Body of pancreas (tissue), 4 donors: ENCODE data around the gene TOMM70. TPM values are rescaled to one million over a fixed set of nuclear protein-coding genes. Genes with fewer than 3 reads are reported as not detected.

ENCODE experiments used
- ATAC-seq: fragments of 150-250 bp; one replicate; pipeline ENCODE4 v1.9.1; 2016
- DNase-seq, 4 donors: peaks; one replicate each; pipeline ENCODE4 v3.0.0-alpha.2; 2019
- H3K27ac ChIP-seq, 4 donors: fragments of 200-600 bp; sonication (generic); 1 replicate in 3 of 4; 2 replicates in 1 of 4; pipeline versions ENCODE4 v1.5.1 to v1.6.1; 2016 to 2019; ENCODE audit warnings: mild to moderate bottlenecking in 1 of 4, mixed read lengths in 1 of 4, moderate library complexity in 1 of 4
- H3K27me3 ChIP-seq, 2 donors: fragments of 200-600 bp; sonication (generic); one replicate each; pipeline ENCODE4 v1.6.0; 2016; ENCODE audit warnings: mild to moderate bottlenecking in 1 of 2
- H3K36me3 ChIP-seq, 2 donors: fragments of 200-600 bp; sonication (generic); replicated peaks in 1 of 2; 2 replicates each; pipeline ENCODE4 v1.5.1; 2016; ENCODE audit warnings: low read depth in 2 of 2; ENCODE audit not compliant: insufficient read depth in 1 of 2
- H3K4me1 ChIP-seq: fragments of 200-600 bp; sonication (generic); one replicate; pipeline ENCODE4 v1.6.0; 2016
- H3K4me3 ChIP-seq, 2 donors: fragments of 200-600 bp; sonication (generic); 1 replicate in 1 of 2; 2 replicates in 1 of 2; pipeline ENCODE4 v1.5.1; 2016 to 2019
- H3K9me3 ChIP-seq, 3 donors: fragments of 200-600 bp; sonication (generic); 1 replicate in 2 of 3; 2 replicates in 1 of 3; pipeline ENCODE4 v1.5.1; 2016
- POLR2A ChIP-seq, 3 donors: fragments of 450-650 bp; IDR thresholded peaks; one replicate each; pipeline ENCODE4 v1.6.1; 2016; ENCODE audit warnings: antibody characterized with exemption in 3 of 3, mild to moderate bottlenecking in 2 of 3
- WGBS, 2 donors: methylation state at CpG; one replicate each; pipeline ENCODE4 v1.1.5; 2017; 5-methylcytosine and 5-hydroxymethylcytosine counted together
- intact Hi-C: fragments of 100-400 bp; cut with DNase I; formaldehyde crosslinking; loops from one replicate; pipeline ENCODE4 v1.15.1; 2023
- total RNA-seq, 2 donors: library from RNA; depleted of rRNA; stranded (reverse); fragments of >200 nt; gene quantifications; one replicate each; pipeline ENCODE4 v1.1.0, GENCODE V29; 2016
- TF ChIP-seq, protein P1 (sequence below), 7 experiments: fragments of 450-650 bp in 4 of 7; fragments of 200-600 bp in 3 of 7; sonication (generic) in 3 of 7; IDR thresholded peaks; one replicate each; pipeline ENCODE4 v1.5.1; 2016 to 2019; ENCODE audit warnings: antibody characterized with exemption in 7 of 7

Gene TOMM70
- total RNA-seq, 2 donors from 2014 or later, result 17.1 to 25.9 TPM

DNA sequence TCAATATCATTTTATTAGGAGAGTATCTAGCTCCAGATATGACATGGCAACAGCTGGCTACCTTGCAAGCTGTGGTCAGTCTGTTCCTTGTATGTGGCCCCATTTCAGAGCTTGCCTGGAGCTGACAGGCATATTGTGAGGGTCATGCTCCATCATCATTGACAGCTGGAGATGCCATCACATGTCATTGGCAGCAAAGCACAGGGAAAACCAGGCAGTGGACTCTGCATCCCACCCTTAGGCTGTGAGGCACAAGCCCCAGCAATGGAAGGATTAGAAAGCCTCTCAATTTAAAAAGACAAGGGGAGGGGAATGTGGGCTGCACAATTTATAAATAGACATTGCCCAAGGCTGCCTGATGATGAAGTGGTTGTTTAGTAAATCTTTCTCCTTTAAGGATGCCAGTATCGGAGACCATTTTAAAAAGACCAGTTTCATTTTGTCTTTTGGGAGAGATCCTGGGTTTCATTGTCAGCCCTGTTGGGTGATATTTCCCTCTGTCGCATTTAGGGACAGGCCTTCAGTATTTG, 28.4 kb upstream of the TOMM70 start:
- DNase-seq (no peak), ATAC-seq (no peak)
- H3K36me3 ChIP-seq, result no peaks in the 10 kb centered on the region
- 89 to 90% methylated on average over 2 of the region's 2 CpGs for WGBS, 2 donors
- intact Hi-C loops, result no loop called here
- no peaks in the 10 kb centered on the region for H3K9me3 ChIP-seq
- TF ChIP-seq, protein P1, sequence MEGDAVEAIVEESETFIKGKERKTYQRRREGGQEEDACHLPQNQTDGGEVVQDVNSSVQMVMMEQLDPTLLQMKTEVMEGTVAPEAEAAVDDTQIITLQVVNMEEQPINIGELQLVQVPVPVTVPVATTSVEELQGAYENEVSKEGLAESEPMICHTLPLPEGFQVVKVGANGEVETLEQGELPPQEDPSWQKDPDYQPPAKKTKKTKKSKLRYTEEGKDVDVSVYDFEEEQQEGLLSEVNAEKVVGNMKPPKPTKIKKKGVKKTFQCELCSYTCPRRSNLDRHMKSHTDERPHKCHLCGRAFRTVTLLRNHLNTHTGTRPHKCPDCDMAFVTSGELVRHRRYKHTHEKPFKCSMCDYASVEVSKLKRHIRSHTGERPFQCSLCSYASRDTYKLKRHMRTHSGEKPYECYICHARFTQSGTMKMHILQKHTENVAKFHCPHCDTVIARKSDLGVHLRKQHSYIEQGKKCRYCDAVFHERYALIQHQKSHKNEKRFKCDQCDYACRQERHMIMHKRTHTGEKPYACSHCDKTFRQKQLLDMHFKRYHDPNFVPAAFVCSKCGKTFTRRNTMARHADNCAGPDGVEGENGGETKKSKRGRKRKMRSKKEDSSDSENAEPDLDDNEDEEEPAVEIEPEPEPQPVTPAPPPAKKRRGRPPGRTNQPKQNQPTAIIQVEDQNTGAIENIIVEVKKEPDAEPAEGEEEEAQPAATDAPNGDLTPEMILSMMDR (IDR thresholded peaks at IDR 0.05), result no peak
- no peak for TF ChIP-seq POLR2A (IDR thresholded peaks at IDR 0.05)
- H3K4me3 ChIP-seq, result no peak overlapping the region
- no peaks in the 10 kb centered on the region for H3K27me3 ChIP-seq
- H3K4me1 ChIP-seq, result peaks cover 25% of the 10 kb centered on the region
- no peak overlapping the region for H3K27ac ChIP-seq

DNA sequence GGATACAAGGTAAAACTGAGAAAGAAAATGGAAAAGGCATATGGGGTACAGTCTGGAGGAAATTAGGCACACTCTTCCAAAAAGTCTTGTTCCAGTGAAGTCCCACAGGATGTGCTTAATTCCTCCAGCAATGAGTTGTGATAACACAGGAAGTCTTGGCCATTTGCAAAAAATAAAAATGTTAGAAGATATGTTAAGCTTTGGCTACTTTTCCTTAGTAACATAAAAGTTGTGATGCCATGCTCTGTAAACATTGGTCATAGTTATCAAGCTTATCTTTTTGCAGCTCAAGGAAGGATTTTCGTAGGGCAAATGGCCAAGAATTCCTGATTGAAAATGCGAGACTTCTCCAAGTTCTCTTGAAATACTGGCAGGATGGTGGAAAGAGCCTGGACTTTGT, 26.8 kb upstream of the TOMM70 start:
- no peak overlapping the region for H3K27ac ChIP-seq
- peak in 1 of 4 donors; percentile 16 for DNase-seq
- 26 to 30% methylated on average over 2 of the region's 2 CpGs for WGBS, 2 donors
- H3K27me3 ChIP-seq, result no peaks in the 10 kb centered on the region
- no peak for ATAC-seq
- intact Hi-C loops, result no loop called here
- no peaks in the 10 kb centered on the region for H3K36me3 ChIP-seq
- peaks cover 25% of the 10 kb centered on the region for H3K4me1 ChIP-seq
- no peak overlapping the region for H3K4me3 ChIP-seq
- H3K9me3 ChIP-seq, result no peaks in the 10 kb centered on the region
- TF ChIP-seq POLR2A (IDR thresholded peaks at IDR 0.05), result no peak
- TF ChIP-seq, protein P1 (IDR thresholded peaks at IDR 0.05), result no peak

DNA sequence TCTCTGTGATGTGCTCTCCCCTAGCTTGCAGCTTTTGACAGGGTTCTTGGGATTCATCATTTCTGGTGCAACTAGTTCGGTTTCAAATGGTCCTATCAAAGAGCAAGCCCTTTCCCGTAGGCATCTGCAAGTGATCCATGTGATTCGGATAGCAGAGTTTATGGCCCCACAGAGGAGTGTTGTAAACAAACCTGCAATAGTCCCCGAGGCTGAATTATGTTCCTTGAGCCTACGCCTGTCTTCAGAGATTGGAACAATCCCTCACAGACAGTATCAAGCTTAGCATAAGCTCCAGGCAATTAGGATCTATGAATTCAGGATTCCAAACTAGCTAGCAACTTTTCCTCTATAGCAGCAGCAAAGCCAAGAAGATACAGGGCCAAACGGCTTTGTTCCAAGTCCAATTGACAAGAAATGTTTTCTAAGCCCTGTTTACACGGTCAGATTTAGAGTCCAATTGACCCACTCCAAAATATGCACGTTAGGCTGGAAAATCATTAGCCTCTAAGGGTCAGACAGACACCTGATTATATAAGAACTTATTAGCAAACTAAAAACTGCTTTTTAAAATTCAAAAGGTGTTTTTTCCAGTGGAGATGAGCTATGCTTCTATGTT, 25.3 kb upstream of the TOMM70 start:
- no peak overlapping the region for H3K27ac ChIP-seq
- peaks cover 25% of the 10 kb centered on the region for H3K4me1 ChIP-seq
- no peaks in the 10 kb centered on the region for H3K9me3 ChIP-seq
- H3K27me3 ChIP-seq, result no peaks in the 10 kb centered on the region
- DNase-seq (no peak), ATAC-seq (no peak)
- intact Hi-C loops, result no loop called here
- H3K4me3 ChIP-seq, result no peak overlapping the region
- 57 to 59% methylated on average over 8 of the region's 8 CpGs for WGBS, 2 donors
- no peaks in the 10 kb centered on the region for H3K36me3 ChIP-seq
- TF ChIP-seq POLR2A (IDR thresholded peaks at IDR 0.05), result no peak
- TF ChIP-seq, protein P1 (IDR thresholded peaks at IDR 0.05), result no peak

DNA sequence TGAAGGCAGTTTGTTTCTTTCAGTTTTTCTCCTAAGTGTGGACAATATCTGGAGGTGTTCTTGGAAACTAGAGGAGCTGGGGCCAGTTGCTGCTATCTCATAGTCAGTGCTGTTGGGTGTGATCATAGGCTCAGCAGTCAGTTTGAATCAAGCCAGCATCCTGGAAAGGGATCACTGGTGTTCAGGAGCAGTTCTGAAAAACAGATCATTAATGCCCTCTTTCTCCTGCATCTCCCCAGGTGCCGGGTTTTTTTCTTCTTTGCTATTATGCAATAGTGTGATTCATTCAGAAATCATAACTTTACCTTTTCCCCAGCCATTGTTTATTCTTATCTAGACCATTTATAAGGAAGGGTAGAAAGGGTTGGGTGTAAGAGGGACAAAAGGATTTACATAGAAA, 24.4 kb upstream of the TOMM70 start:
- Histone ChIP-seq H3K4me1 (peaks cover 25% of the 10 kb centered on the region), H3K36me3 (no peaks in the 10 kb centered on the region), H3K27me3 (no peaks in the 10 kb centered on the region), H3K9me3 (no peaks in the 10 kb centered on the region), H3K4me3 (no peak overlapping the region), H3K27ac (no peak overlapping the region)
- 46 to 60% methylated on average over 1 of the region's 1 CpG for WGBS, 2 donors
- DNase-seq (no peak), ATAC-seq (peak; percentile 24)
- intact Hi-C loops, result no loop called here
- TF ChIP-seq, protein P1 (IDR thresholded peaks at IDR 0.05), result no peak
- no peak for TF ChIP-seq POLR2A (IDR thresholded peaks at IDR 0.05)

DNA sequence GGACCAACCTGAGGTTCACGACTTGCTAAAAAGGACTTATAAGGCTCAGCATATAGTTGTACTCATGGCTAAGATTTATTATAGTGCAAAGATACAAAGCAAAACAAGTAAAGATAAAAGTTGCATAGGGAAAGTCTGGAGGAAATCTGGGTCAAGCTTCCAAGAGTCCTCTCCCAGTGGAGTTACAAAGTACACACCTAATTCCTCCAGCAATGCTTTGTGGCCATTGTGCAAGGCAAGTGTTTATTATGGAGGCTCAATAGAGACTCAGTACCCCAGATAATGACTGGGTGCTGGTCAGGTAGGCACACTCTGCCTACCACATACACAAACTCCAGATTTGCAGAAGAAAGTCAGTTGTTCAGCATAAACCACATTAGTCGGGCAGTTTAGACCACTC, 23.4 kb upstream of the TOMM70 start:
- no peaks in the 10 kb centered on the region for H3K36me3 ChIP-seq
- DNase-seq (no peak), ATAC-seq (no peak)
- TF ChIP-seq POLR2A (IDR thresholded peaks at IDR 0.05), result no peak
- TF ChIP-seq, protein P1 (IDR thresholded peaks at IDR 0.05), result no peak
- H3K27ac ChIP-seq, result no peak overlapping the region
- no peaks in the 10 kb centered on the region for H3K27me3 ChIP-seq
- no peak overlapping the region for H3K4me3 ChIP-seq
- peaks cover 25% of the 10 kb centered on the region for H3K4me1 ChIP-seq
- 93 to 98% methylated on average over 2 of the region's 2 CpGs for WGBS, 2 donors
- intact Hi-C loops, result no loop called here
- no peaks in the 10 kb centered on the region for H3K9me3 ChIP-seq
